SK-N-SH (cell line): Measurements from ENCODE around the gene NFIA. TPM values are rescaled to one million over a fixed set of nuclear protein-coding genes. Genes with fewer than 3 reads are reported as not detected.

ENCODE experiments used
- CTCF ChIA-PET: fragments of 300-600, 350-600 bp; formaldehyde crosslinking; extraction: SDS; loops from one replicate; lab custom pipeline; 2021; lab: Yijun Ruan, JAX
- POLR2A ChIA-PET: fragments of 350-600 bp; sonication (Branson Sonifier 250); formaldehyde crosslinking; extraction: SDS; loops from one replicate; lab custom pipeline; 2020; ENCODE audit warnings: antibody characterized with exemption, inconsistent platforms; lab: Yijun Ruan, JAX
- DNase-seq: peaks from one replicate; pipeline ENCODE4 v3.0.0; 2012
- H2AFZ ChIP-seq: fragments of 200-600 bp; sonication (generic); 2 replicates; pipeline ENCODE4 v1.8.1; 2016; ENCODE audit warnings: antibody characterized with exemption, mild to moderate bottlenecking, low read depth
- H3F3A ChIP-seq: fragments of 200-600 bp; sonication (generic); replicated peaks from 2 replicates; pipeline ENCODE3; 2016; ENCODE audit warnings: antibody characterized with exemption, mild to moderate bottlenecking; ENCODE audit not compliant: insufficient read depth
- H3K27ac ChIP-seq, 2 experiments: fragments of 200-500 bp in 1 of 2; fragments of 200-600 bp in 1 of 2; sonication (Bioruptor generic) in 1 of 2; sonication (generic), shearing (Covaris generic) in 1 of 2; 2 replicates each; pipeline versions ENCODE4 v1.5.1 to v1.6.1; 2014 to 2016; ENCODE audit warnings: low read depth in 2 of 2, inconsistent platforms in 1 of 2, low read length in 1 of 2, mild to moderate bottlenecking in 1 of 2, mixed read lengths in 1 of 2
- H3K27me3 ChIP-seq: fragments of 200-600 bp; sonication (generic), shearing (Covaris generic); 2 replicates; pipeline ENCODE4 v1.6.1; 2016; ENCODE audit warnings: mixed run types; ENCODE audit not compliant: insufficient read depth
- H3K36me3 ChIP-seq, 2 experiments: fragments of 200-500 bp in 1 of 2; fragments of 200-600 bp in 1 of 2; sonication (Bioruptor generic) in 1 of 2; sonication (generic) in 1 of 2; replicated peaks in 1 of 2; 2 replicates each; pipeline versions ENCODE3 to v1.5.1; 2014 to 2016; ENCODE audit warnings: low read length in 1 of 2, mild to moderate bottlenecking in 1 of 2; ENCODE audit not compliant: insufficient read depth in 2 of 2, control insufficient read depth in 1 of 2
- H3K4me1 ChIP-seq, 2 experiments: fragments of 200-500 bp in 1 of 2; fragments of 200-600 bp in 1 of 2; sonication (Bioruptor generic) in 1 of 2; sonication (generic), shearing (Covaris generic) in 1 of 2; 2 replicates each; pipeline versions ENCODE4 v1.5.1 to v1.6.1; 2014 to 2016; ENCODE audit warnings: low read depth in 1 of 2, low read length in 1 of 2, mixed run types in 1 of 2; ENCODE audit not compliant: insufficient read depth in 2 of 2, control insufficient read depth in 1 of 2
- H3K4me2 ChIP-seq: fragments of 200-600 bp; sonication (generic), shearing (Covaris generic); 2 replicates; pipeline ENCODE4 v1.6.1; 2017; ENCODE audit warnings: mixed run types
- H3K4me3 ChIP-seq, 2 experiments: fragments of 200-500 bp in 1 of 2; fragments of 200-600 bp in 1 of 2; sonication (Bioruptor generic) in 1 of 2; sonication (generic), shearing (Covaris generic) in 1 of 2; 2 replicates each; pipeline versions ENCODE4 v1.5.1 to v1.8.1; 2014 to 2016; ENCODE audit warnings: low read depth in 2 of 2, inconsistent platforms in 1 of 2, low read length in 1 of 2, mild to moderate bottlenecking in 1 of 2, mixed read lengths in 1 of 2, moderate library complexity in 1 of 2
- H3K79me2 ChIP-seq: fragments of 200-600 bp; sonication (generic); 2 replicates; pipeline ENCODE4 v1.8.1; 2017; ENCODE audit warnings: mild to moderate bottlenecking; ENCODE audit not compliant: insufficient read depth
- H3K9ac ChIP-seq: fragments of 200-600 bp; sonication (generic); 2 replicates; pipeline ENCODE4 v1.6.1; 2017; ENCODE audit warnings: mixed run types
- H3K9me2 ChIP-seq: fragments of 200-600 bp; sonication (generic); 2 replicates; pipeline ENCODE4 v1.6.1; 2017; ENCODE audit warnings: mixed run types
- H3K9me3 ChIP-seq: fragments of 200-600 bp; sonication (generic); 2 replicates; pipeline ENCODE4 v1.6.1; 2017; ENCODE audit warnings: mixed run types, mild to moderate bottlenecking, moderate library complexity
- H4K20me1 ChIP-seq: fragments of 200-600 bp; sonication (generic); 2 replicates; pipeline ENCODE4 v1.6.1; 2017; ENCODE audit warnings: mild to moderate bottlenecking, mixed run types; ENCODE audit not compliant: insufficient read depth
- CHD2 ChIP-seq: fragments of 150-350 bp; IDR thresholded peaks from 2 replicates; pipeline ENCODE4 v1.6.1; 2018; ENCODE audit warnings: low read length; ENCODE audit not compliant: partially characterized antibody
- EZH2phosphoT487 ChIP-seq: fragments of 200-600 bp; sonication (generic); IDR thresholded peaks from 2 replicates; pipeline ENCODE4 v1.6.1; 2017; ENCODE audit warnings: low read depth, mixed run types, mild to moderate bottlenecking, antibody characterized with exemption, moderate library complexity, borderline replicate concordance
- GATA2 ChIP-seq: sonication (generic); formaldehyde crosslinking; IDR thresholded peaks from 2 replicates; pipeline ENCODE4 v1.5.0; 2020; ENCODE audit warnings: mild to moderate bottlenecking, missing genetic modification reagents
- IRF3 ChIP-seq: fragments of 150-350 bp; IDR thresholded peaks from 2 replicates; pipeline ENCODE4 v1.6.1; 2016; ENCODE audit warnings: mild to moderate bottlenecking, low read depth, low read length
- MEF2A ChIP-seq: IDR thresholded peaks from 2 replicates; pipeline ENCODE4 v1.4.0; 2012; ENCODE audit warnings: low read depth, borderline replicate concordance
- NFIC ChIP-seq: IDR thresholded peaks from 2 replicates; pipeline ENCODE4 v1.4.0; 2012; ENCODE audit warnings: borderline replicate concordance
- RAD21 ChIP-seq: IDR thresholded peaks from 2 replicates; pipeline ENCODE4 v1.6.1; 2012; ENCODE audit warnings: mild to moderate bottlenecking, low read length
- RCOR1 ChIP-seq: fragments of 150-350 bp; IDR thresholded peaks from 2 replicates; pipeline ENCODE4 v1.6.1; 2017; ENCODE audit warnings: antibody characterized with exemption, low read length
- TAF1 ChIP-seq: IDR thresholded peaks from 2 replicates; pipeline ENCODE4 v1.6.1; 2012; ENCODE audit warnings: low read depth, mild to moderate bottlenecking, low read length, moderate library complexity, borderline replicate concordance
- TCF12 ChIP-seq: IDR thresholded peaks from 2 replicates; pipeline ENCODE4 v1.4.0; 2012
- TEAD4 ChIP-seq: IDR thresholded peaks from 2 replicates; pipeline ENCODE4 v1.4.0; 2012; ENCODE audit warnings: mild to moderate bottlenecking, borderline replicate concordance; ENCODE audit not compliant: insufficient read depth
- USF2 ChIP-seq: fragments of 150-350 bp; IDR thresholded peaks from 2 replicates; pipeline ENCODE4 v1.6.1; 2017; ENCODE audit warnings: antibody characterized with exemption, low read length, low read depth, borderline replicate concordance
- YY1 ChIP-seq: IDR thresholded peaks from 2 replicates; pipeline ENCODE4 v1.4.0; 2012; ENCODE audit warnings: low read depth, mild to moderate bottlenecking
- WGBS: methylation state at CpG from one replicate; pipeline ENCODE4 v1.1.6; 2017; ENCODE audit warnings: low lambda C conversion rate; 5-methylcytosine and 5-hydroxymethylcytosine counted together
- polyA plus RNA-seq, 3 experiments: library from polyadenylated mRNA; depleted of rRNA; stranded (reverse); fragments of >200 nt; gene quantifications; 2 replicates each; pipeline ENCODE4 v1.2.3, GENCODE V29; 2012
- TF ChIP-seq, protein P1 (sequence below): IDR thresholded peaks from 2 replicates; pipeline ENCODE4 v1.4.0; 2012; ENCODE audit warnings: low read depth, borderline replicate concordance

The NFIA gene
- polyA plus RNA-seq, 1 of the 3 experiments (the other 2 are of a cell fraction), result 3.3 TPM

DNA sequence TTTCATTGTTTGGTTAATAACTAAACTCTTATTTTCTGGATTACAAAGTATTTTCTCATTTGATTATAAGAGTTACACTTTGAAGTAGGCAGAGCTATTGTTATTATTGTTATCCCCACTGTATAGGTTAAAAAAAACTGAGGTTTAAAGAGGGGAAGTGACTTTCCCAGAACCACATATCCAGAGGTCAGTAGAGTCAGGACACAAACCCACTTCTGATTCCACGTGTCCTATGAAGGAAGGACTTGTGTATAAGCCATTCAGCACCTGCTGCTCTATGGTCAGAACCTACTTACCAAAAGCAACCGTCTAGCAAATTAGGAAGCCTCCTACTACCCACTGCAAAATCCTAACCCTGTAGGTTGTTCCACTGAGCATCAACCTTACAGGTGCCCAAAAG is 351.3 kb downstream of the NFIA start (continued):
- TF ChIP-seq IRF3 (no peak), EZH2phosphoT487 (no peak), RAD21 (no peak), TEAD4 (no peak), CHD2 (no peak), TAF1 (no peak), GATA2 (no peak), TCF12 (no peak)

DNA sequence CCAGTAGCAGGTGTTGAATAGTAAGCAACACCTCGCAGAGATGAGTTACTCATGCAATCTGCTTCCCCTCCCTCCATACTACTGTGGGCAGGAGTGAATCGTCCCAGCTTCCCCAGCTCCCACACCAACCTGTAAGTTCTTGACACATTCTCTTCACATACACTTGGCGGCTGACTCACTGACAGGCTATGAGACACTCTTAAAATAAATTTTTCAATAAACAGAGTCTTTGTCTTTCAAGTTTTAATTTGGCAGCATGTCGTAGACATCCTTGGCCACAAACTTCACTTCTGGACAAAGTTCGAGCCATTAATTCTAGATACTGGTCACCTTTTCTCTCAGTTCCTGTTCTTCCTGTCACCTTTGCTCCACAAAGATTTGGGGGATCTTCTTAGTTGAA is 351.9 kb downstream of the NFIA start:
- POLR2A ChIA-PET, result no interaction called here
- Histone ChIP-seq H4K20me1 (no peaks in the 10 kb centered on the region), H3K4me3 (no peak overlapping the region), H3K27me3 (no peaks in the 10 kb centered on the region), H3K9me2 (no peaks in the 10 kb centered on the region), H3K9ac (no peak overlapping the region), H3K4me1 (peaks cover 0 to 4% of the 10 kb centered on the region in 2 experiments; a peak in 1 of 4 replicates), H3K9me3 (no peaks in the 10 kb centered on the region), H3K36me3 (no peaks in the 10 kb centered on the region), H3K27ac (no peak overlapping the region), H3K4me2 (no peak overlapping the region), H2AFZ (no peak overlapping the region), H3F3A (no peaks in the 10 kb centered on the region), H3K79me2 (no peaks in the 10 kb centered on the region)
- CTCF ChIA-PET, result no interaction called here
- 88% methylated on average over 5 of the region's 5 CpGs for WGBS
- no peak for DNase-seq
- TF ChIP-seq CHD2 (no peak), TCF12 (no peak), USF2 (no peak), MEF2A (no peak), YY1 (no peak)
- TF ChIP-seq, protein P1, sequence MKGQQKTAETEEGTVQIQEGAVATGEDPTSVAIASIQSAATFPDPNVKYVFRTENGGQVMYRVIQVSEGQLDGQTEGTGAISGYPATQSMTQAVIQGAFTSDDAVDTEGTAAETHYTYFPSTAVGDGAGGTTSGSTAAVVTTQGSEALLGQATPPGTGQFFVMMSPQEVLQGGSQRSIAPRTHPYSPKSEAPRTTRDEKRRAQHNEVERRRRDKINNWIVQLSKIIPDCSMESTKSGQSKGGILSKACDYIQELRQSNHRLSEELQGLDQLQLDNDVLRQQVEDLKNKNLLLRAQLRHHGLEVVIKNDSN, result no peak

DNA sequence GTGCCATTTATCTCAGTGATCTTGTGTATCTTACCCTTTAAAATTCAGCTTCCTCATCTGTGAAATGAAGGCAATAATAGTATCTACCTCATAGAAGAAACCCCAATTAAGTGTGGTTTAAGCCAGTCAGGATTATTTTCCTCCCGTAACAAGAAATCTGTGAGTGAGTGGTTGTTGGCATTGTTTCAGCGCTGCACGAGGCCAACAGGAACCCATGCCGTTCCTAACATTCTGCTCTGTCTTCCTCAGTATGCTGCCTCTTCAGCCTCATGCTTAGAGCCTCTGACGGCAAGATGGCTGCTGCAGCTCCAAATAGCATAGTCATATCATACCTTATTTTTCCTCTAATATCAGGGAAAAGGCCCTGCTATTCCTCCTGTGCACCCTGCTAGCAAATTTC is 352.9 kb downstream of the NFIA start:
- no peak overlapping the region for H2AFZ ChIP-seq
- H3K27me3 ChIP-seq, result no peaks in the 10 kb centered on the region
- H3K4me1 ChIP-seq, result peaks cover 0 to 4% of the 10 kb centered on the region in 2 experiments; a peak in 1 of 4 replicates
- no peak overlapping the region for H3K4me3 ChIP-seq
- no peaks in the 10 kb centered on the region for H3K9me2 ChIP-seq
- H3K9me3 ChIP-seq, result no peaks in the 10 kb centered on the region
- H3K36me3 ChIP-seq, result no peaks in the 10 kb centered on the region
- H3K27ac ChIP-seq, result no peak overlapping the region
- H4K20me1 ChIP-seq, result no peaks in the 10 kb centered on the region
- CTCF ChIA-PET, result interaction anchor here (1.8 kb wide), 1 partner anchor 19 kb away, joined by 4 read pairs; no protein-coding TSS in a partner anchor
- no peak overlapping the region for H3K4me2 ChIP-seq
- POLR2A ChIA-PET, result no interaction called here
- no peak overlapping the region for H3K9ac ChIP-seq
- no peak for DNase-seq
- H3F3A ChIP-seq, result no peaks in the 10 kb centered on the region
- no peak for TF ChIP-seq NFIC
- TF ChIP-seq TAF1, result no peak
- TF ChIP-seq RCOR1, result no peak
- no peaks in the 10 kb centered on the region for H3K79me2 ChIP-seq
- 97% methylated on average over 5 of the region's 5 CpGs for WGBS
